Mesendoderm (in vitro differentiated cells): Measurements from ENCODE around the gene CAMSAP2.

Experiments used
- DNase-seq: peaks from one replicate; pipeline ENCODE4 v3.0.0; 2013
- H2AK5ac ChIP-seq: 2 replicates; pipeline ENCODE4 v1.6.1; 2013; ENCODE audit warnings: low read length, inconsistent platforms
- H2BK120ac ChIP-seq: 2 replicates; pipeline ENCODE4 v1.6.1; 2013; ENCODE audit warnings: low read depth, mild to moderate bottlenecking, low read length, moderate library complexity, mixed read lengths
- H2BK15ac ChIP-seq: replicated peaks from 2 replicates; pipeline ENCODE4 v1.6.1; 2013; ENCODE audit warnings: low read depth, mild to moderate bottlenecking, moderate library complexity
- H2BK5ac ChIP-seq: 2 replicates; pipeline ENCODE4 v1.6.1; 2013; ENCODE audit warnings: low read length, inconsistent platforms
- H3K18ac ChIP-seq: 2 replicates; pipeline ENCODE4 v1.6.1; 2013; ENCODE audit warnings: mild to moderate bottlenecking, low read length, mixed read lengths
- H3K23ac ChIP-seq: one replicate; pipeline ENCODE4 v1.6.1; 2013; ENCODE audit warnings: low read length
- H3K27ac ChIP-seq: 2 replicates; pipeline ENCODE4 v1.5.1; 2013; ENCODE audit warnings: low read depth, mild to moderate bottlenecking, inconsistent platforms, low read length, moderate library complexity
- H3K27me3 ChIP-seq: 2 replicates; pipeline ENCODE4 v1.6.1; 2013; ENCODE audit warnings: low read length, control low read depth, mild to moderate bottlenecking, inconsistent platforms; ENCODE audit not compliant: insufficient read depth, poor library complexity
- H3K36me3 ChIP-seq: 2 replicates; pipeline ENCODE4 v1.6.1; 2013; ENCODE audit warnings: low read length, inconsistent platforms; ENCODE audit not compliant: control insufficient read depth, insufficient read depth
- H3K4ac ChIP-seq: one replicate; pipeline ENCODE4 v1.6.1; 2013; ENCODE audit warnings: low read depth, mild to moderate bottlenecking, low read length, moderate library complexity
- H3K4me1 ChIP-seq: 2 replicates; pipeline ENCODE4 v1.6.1; 2013; ENCODE audit warnings: low read depth, low read length, inconsistent platforms; ENCODE audit not compliant: control insufficient read depth
- H3K4me2 ChIP-seq: 2 replicates; pipeline ENCODE4 v1.6.1; 2013; ENCODE audit warnings: low read length
- H3K4me3 ChIP-seq: 2 replicates; pipeline ENCODE4 v1.5.1; 2013; ENCODE audit warnings: mild to moderate bottlenecking, low read length
- H3K56ac ChIP-seq: one replicate; pipeline ENCODE4 v1.6.1; 2013; ENCODE audit warnings: low read length
- H3K79me1 ChIP-seq: 2 replicates; pipeline ENCODE4 v1.6.1; 2013; ENCODE audit warnings: low read length, inconsistent platforms
- H3K79me2 ChIP-seq: 2 replicates; pipeline ENCODE4 v1.6.1; 2013; ENCODE audit warnings: mild to moderate bottlenecking, low read length; ENCODE audit not compliant: control insufficient read depth, insufficient read depth
- H3K9ac ChIP-seq: 2 replicates; pipeline ENCODE4 v1.6.1; 2013; ENCODE audit warnings: low read length, inconsistent platforms
- H4K5ac ChIP-seq: one replicate; pipeline ENCODE4 v1.6.1; 2013; ENCODE audit warnings: low read length
- H4K8ac ChIP-seq: one replicate; pipeline ENCODE4 v1.6.1; 2013; ENCODE audit warnings: low read depth, mild to moderate bottlenecking, control low read depth, low read length, moderate library complexity
- WGBS: extraction: QIAGEN DNeasy Blood & Tissue Kit; methylation state at CpG from one replicate; pipeline ENCODE4 v1.1.7; 2013; ENCODE audit warnings: low lambda C conversion rate, missing lambda C conversion rate; ENCODE audit not compliant: insufficient coverage; ENCODE audit errors: extremely low coverage; 5-methylcytosine and 5-hydroxymethylcytosine counted together

CAMSAP2 gene

GRCh38 chr1:200869376-200869752, 130.7 kb downstream of the CAMSAP2 start:
- DNase-seq = no peak
- H4K5ac ChIP-seq = no peak overlapping the region
- no peak overlapping the region for H3K4me2 ChIP-seq
- H3K79me2 ChIP-seq = no peaks in the 10 kb centered on the region
- H3K27ac ChIP-seq = no peak overlapping the region
- H2BK15ac ChIP-seq = no peak overlapping the region
- H2BK5ac ChIP-seq = no peak overlapping the region
- H3K4me3 ChIP-seq = no peak overlapping the region
- no peak overlapping the region for H3K9ac ChIP-seq
- H2BK120ac ChIP-seq = no peak overlapping the region
- WGBS = no CpG with 5 or more reads among the region's 5 CpGs
- H4K8ac ChIP-seq = no peak overlapping the region
- H3K4me1 ChIP-seq = no peaks in the 10 kb centered on the region
- H3K4ac ChIP-seq = no peak overlapping the region
- no peak overlapping the region for H3K56ac ChIP-seq
- no peak overlapping the region for H3K23ac ChIP-seq
- no peak overlapping the region for H2AK5ac ChIP-seq
- no peaks in the 10 kb centered on the region for H3K36me3 ChIP-seq
- no peak overlapping the region for H3K18ac ChIP-seq
- H3K27me3 ChIP-seq = no peaks in the 10 kb centered on the region
- H3K79me1 ChIP-seq = no peaks in the 10 kb centered on the region

- WGBS = no CpG with 5 or more reads among the region's 9 CpGs
- Histone ChIP-seq H3K18ac (no peak overlapping the region), H3K4me3 (no peak overlapping the region), H2BK120ac (no peak overlapping the region), H3K27ac (no peak overlapping the region), H2BK5ac (no peak overlapping the region), H3K79me2 (no peaks in the 10 kb centered on the region), H3K4ac (no peak overlapping the region), H3K4me2 (no peak overlapping the region), H3K9ac (no peak overlapping the region), H3K36me3 (no peaks in the 10 kb centered on the region), H2AK5ac (no peak overlapping the region), H4K5ac (no peak overlapping the region), H3K23ac (no peak overlapping the region), H3K79me1 (no peaks in the 10 kb centered on the region), H3K4me1 (no peaks in the 10 kb centered on the region), H4K8ac (no peak overlapping the region), H3K27me3 (no peaks in the 10 kb centered on the region), H3K56ac (no peak overlapping the region), H2BK15ac (no peak overlapping the region)
- no peak for DNase-seq
These were observed 131.2 kb downstream of the CAMSAP2 start for GRCh38 chr1:200869753-200870391.

DNA sequence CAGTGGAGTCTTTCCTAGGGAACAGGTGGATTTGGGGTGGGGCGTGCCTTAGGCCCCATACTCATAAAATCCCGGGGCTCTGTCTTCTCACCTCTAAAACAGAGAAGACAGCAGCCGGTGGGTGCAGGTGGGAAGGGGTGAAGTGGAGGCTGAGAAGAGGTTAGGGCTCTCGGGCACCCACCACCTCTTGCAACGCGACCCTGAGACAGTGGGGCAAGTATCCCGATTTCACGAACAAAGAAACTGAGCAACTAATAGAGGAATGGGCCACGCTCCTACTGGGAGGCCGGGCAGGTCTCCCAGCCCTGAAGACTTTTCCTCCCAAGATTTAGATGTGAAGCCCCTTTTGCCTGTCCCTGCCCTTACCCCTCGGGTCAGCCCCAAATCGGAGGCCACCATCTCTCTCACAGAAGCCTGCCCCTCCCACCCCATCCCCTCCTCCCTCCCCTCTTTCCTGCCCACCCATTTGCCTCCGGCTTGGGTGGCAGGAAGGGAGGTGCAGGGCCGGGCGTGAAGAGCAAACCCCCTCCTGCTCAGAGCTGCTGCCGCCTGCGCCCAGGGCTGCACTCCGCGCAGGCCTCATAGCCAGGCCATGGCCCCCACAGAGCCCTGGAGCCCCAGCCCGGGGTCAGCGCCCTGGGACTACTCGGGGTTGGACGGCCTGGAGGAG, 133.9 kb downstream of the CAMSAP2 start, which contains the start of gene GPR25:
TSS of gene GPR25 (plus strand) at position 536 of the 670 bp plus-strand sequence. CDS start at position 593, 57 bp downstream.
- no peak within 1 kb of the TSS for H4K8ac ChIP-seq
- H3K9ac ChIP-seq = no peak within 1 kb of the TSS
- H2AK5ac ChIP-seq = no peak within 1 kb of the TSS
- H3K27ac ChIP-seq = no peak within 1 kb of the TSS
- no peak within 1 kb of the TSS for H3K56ac ChIP-seq
- H2BK15ac ChIP-seq = no peak within 1 kb of the TSS
- no peaks in the 10 kb centered on the region for H3K27me3 ChIP-seq
- H3K18ac ChIP-seq = no peak within 1 kb of the TSS
- H2BK5ac ChIP-seq = no peak within 1 kb of the TSS
- no peaks in the 10 kb centered on the region for H3K79me2 ChIP-seq
- H3K4me3 ChIP-seq = no peak within 1 kb of the TSS
- H3K4me1 ChIP-seq = peaks cover 6% of the 10 kb centered on the region
- no peaks in the 10 kb centered on the region for H3K36me3 ChIP-seq
- no peak within 1 kb of the TSS for H2BK120ac ChIP-seq
- H3K79me1 ChIP-seq = no peaks in the 10 kb centered on the region
- no peak within 1 kb of the TSS for H4K5ac ChIP-seq
- no peak within 1 kb of the TSS for H3K23ac ChIP-seq
- no peak within 1 kb of the TSS for H3K4ac ChIP-seq
- no peak within 1 kb of the TSS for H3K4me2 ChIP-seq
- no peak for DNase-seq
- no CpG with 5 or more reads among the region's 23 CpGs for WGBS

- Histone ChIP-seq H3K23ac (no peak overlapping the region), H3K27ac (no peak overlapping the region), H3K27me3 (no peaks in the 10 kb centered on the region), H3K9ac (no peak overlapping the region), H4K5ac (no peak overlapping the region), H3K4me2 (no peak overlapping the region), H4K8ac (no peak overlapping the region), H2BK15ac (no peak overlapping the region), H3K4me3 (no peak overlapping the region), H3K18ac (no peak overlapping the region), H3K36me3 (no peaks in the 10 kb centered on the region), H3K56ac (no peak overlapping the region), H3K4ac (no peak overlapping the region), H3K79me1 (no peaks in the 10 kb centered on the region), H2BK5ac (no peak overlapping the region), H2AK5ac (no peak overlapping the region), H3K79me2 (no peaks in the 10 kb centered on the region), H2BK120ac (no peak overlapping the region), H3K4me1 (peaks cover 6% of the 10 kb centered on the region)
- no CpG with 5 or more reads among the region's 61 CpGs for WGBS
- DNase-seq = no peak
These were observed 134.5 kb downstream of the CAMSAP2 start for GRCh38 chr1:200873116-200873670.

- H3K56ac ChIP-seq = no peak overlapping the region
- no peaks in the 10 kb centered on the region for H3K27me3 ChIP-seq
- peaks cover 6% of the 10 kb centered on the region for H3K4me1 ChIP-seq
- no peak overlapping the region for H4K8ac ChIP-seq
- H3K4ac ChIP-seq = no peak overlapping the region
- H3K9ac ChIP-seq = no peak overlapping the region
- no peak overlapping the region for H3K23ac ChIP-seq
- H2BK15ac ChIP-seq = no peak overlapping the region
- no peaks in the 10 kb centered on the region for H3K79me2 ChIP-seq
- H3K18ac ChIP-seq = no peak overlapping the region
- no peaks in the 10 kb centered on the region for H3K79me1 ChIP-seq
- H2AK5ac ChIP-seq = no peak overlapping the region
- no peak overlapping the region for H2BK120ac ChIP-seq
- H3K27ac ChIP-seq = no peak overlapping the region
- no peaks in the 10 kb centered on the region for H3K36me3 ChIP-seq
- H2BK5ac ChIP-seq = no peak overlapping the region
- H3K4me3 ChIP-seq = no peak overlapping the region
- H3K4me2 ChIP-seq = no peak overlapping the region
- no peak for DNase-seq
- no peak overlapping the region for H4K5ac ChIP-seq
- WGBS = no CpG with 5 or more reads among the region's 66 CpGs
These were observed 135.1 kb downstream of the CAMSAP2 start for GRCh38 chr1:200873671-200874397.
